Transverse colon (tissue), 3 donors: ENCODE results near the gene COMMD7.

Source experiments
- POLR2A ChIP-seq: fragments of 450-650 bp; IDR thresholded peaks from one replicate; pipeline ENCODE4 v1.6.1; 2016; ENCODE audit warnings: antibody characterized with exemption, mild to moderate bottlenecking, moderate library complexity
- TF ChIP-seq, protein P1 (sequence below), 5 experiments: fragments of 200-600 bp in 3 of 5; fragments of 450-650 bp in 2 of 5; sonication (generic) in 3 of 5; IDR thresholded peaks; 1 replicate in 2 of 5; 2 replicates in 3 of 5; pipeline ENCODE4 v1.5.1; 2016 to 2017; ENCODE audit warnings: antibody characterized with exemption in 5 of 5, inconsistent platforms in 3 of 5, mild to moderate bottlenecking in 2 of 5, moderate library complexity in 1 of 5

DNA sequence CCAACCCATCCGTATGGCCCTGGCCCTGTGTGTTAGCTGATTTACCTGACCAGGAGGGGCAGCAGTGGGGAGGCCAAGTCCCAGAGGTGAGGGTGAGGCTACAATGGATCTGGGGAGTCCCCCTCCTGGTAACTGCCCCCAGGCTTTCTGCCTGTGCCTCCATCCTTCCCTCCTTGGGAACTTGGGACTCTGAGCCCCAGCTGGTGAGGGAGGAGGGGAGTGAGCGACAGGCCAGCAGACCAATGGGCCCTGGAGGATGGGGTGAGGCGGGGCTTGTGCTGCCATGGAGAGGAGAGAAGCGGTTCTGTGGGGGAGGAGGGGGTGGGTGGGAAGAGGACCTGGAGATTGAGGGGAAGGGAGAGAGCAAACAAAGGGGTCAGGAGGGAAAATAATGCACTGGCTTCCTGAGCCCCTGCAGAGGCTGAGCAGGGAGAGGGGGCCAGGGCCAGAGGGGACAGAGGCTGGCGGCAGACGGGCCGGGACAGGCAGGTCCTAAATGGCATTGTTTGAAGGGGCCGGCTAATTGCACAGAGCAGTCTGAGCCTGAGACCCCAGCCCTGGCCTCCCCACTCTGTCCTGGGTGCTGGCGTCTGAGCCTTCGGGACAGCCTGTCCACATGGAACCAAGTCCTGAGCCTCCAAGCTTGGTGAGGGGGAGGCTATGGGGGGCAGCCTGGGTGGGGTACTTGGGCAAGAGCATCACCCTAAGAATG, 36.4 kb upstream of the COMMD7 start:
- no peak for TF ChIP-seq POLR2A
- TF ChIP-seq, protein P1, sequence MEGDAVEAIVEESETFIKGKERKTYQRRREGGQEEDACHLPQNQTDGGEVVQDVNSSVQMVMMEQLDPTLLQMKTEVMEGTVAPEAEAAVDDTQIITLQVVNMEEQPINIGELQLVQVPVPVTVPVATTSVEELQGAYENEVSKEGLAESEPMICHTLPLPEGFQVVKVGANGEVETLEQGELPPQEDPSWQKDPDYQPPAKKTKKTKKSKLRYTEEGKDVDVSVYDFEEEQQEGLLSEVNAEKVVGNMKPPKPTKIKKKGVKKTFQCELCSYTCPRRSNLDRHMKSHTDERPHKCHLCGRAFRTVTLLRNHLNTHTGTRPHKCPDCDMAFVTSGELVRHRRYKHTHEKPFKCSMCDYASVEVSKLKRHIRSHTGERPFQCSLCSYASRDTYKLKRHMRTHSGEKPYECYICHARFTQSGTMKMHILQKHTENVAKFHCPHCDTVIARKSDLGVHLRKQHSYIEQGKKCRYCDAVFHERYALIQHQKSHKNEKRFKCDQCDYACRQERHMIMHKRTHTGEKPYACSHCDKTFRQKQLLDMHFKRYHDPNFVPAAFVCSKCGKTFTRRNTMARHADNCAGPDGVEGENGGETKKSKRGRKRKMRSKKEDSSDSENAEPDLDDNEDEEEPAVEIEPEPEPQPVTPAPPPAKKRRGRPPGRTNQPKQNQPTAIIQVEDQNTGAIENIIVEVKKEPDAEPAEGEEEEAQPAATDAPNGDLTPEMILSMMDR (IDR thresholded peaks at IDR 0.05): no peak
